ENCODE data around the gene GOLGB1. TPM values are rescaled to one million over a fixed set of nuclear protein-coding genes. Genes with fewer than 3 reads are reported as not detected.

The GOLGB1 gene
- total and polyA plus RNA-seq, 2 experiments from 2014 or later, result 40.2 to 70.2 TPM

GRCh38 chr3:121626495-121626894 lies 123.0 kb downstream of the GOLGB1 start:
- TF ChIP-seq EZH2 (IDR thresholded peaks at IDR 0.05; ENCODE audit: borderline replicate concordance) (no peak), CTCF (IDR thresholded peaks at IDR 0.05; ENCODE audit: poor library complexity) (no peak), EZH2phosphoT487 (IDR thresholded peaks at IDR 0.05; ENCODE audit: low read depth, severe bottlenecking, unreplicated experiment) (no peak)
- Histone ChIP-seq H2AFZ (no peak overlapping the region), H4K20me1 (ENCODE audit: insufficient read depth, poor library complexity, severe bottlenecking) (no peaks in the 10 kb centered on the region), H3K9me3 (ENCODE audit: low read depth) (no peaks in the 10 kb centered on the region), H3K27me3 (no peaks in the 10 kb centered on the region), H3K4me3 (no peak overlapping the region), H3K36me3 (replicated peaks; ENCODE audit: insufficient read depth, low read depth) (no peaks in the 10 kb centered on the region), H3K4me1 (ENCODE audit: insufficient read depth) (no peaks in the 10 kb centered on the region), H3K4me2 (no peak overlapping the region), H3K27ac (no peak overlapping the region), H3K79me2 (no peaks in the 10 kb centered on the region), H3K9me2 (replicated peaks; ENCODE audit: insufficient read depth) (no peaks in the 10 kb centered on the region)
- DNase-seq (ENCODE audit: low spot score), result no peak
- WGBS (ENCODE audit: low lambda C conversion rate, missing lambda C conversion rate), result 91% methylated on average over 4 of the region's 4 CpGs

- DNase-seq (ENCODE audit: low spot score), result no peak
- Histone ChIP-seq H3K4me1 (ENCODE audit: insufficient read depth) (no peaks in the 10 kb centered on the region), H3K4me3 (no peak overlapping the region), H3K9me2 (replicated peaks; ENCODE audit: insufficient read depth) (no peaks in the 10 kb centered on the region), H3K36me3 (replicated peaks; ENCODE audit: insufficient read depth, low read depth) (no peaks in the 10 kb centered on the region), H3K9me3 (ENCODE audit: low read depth) (no peaks in the 10 kb centered on the region), H2AFZ (no peak overlapping the region), H3K27ac (no peak overlapping the region), H3K27me3 (no peaks in the 10 kb centered on the region), H3K4me2 (no peak overlapping the region), H3K79me2 (no peaks in the 10 kb centered on the region), H4K20me1 (ENCODE audit: insufficient read depth, poor library complexity, severe bottlenecking) (no peaks in the 10 kb centered on the region)
- 81% methylated on average over 14 of the region's 14 CpGs for WGBS (ENCODE audit: low lambda C conversion rate, missing lambda C conversion rate)
- TF ChIP-seq CTCF (IDR thresholded peaks at IDR 0.05; ENCODE audit: poor library complexity) (no peak), EZH2phosphoT487 (IDR thresholded peaks at IDR 0.05; ENCODE audit: low read depth, severe bottlenecking, unreplicated experiment) (no peak), EZH2 (IDR thresholded peaks at IDR 0.05; ENCODE audit: borderline replicate concordance) (no peak)
Observed at GRCh38 chr3:121624147-121624899, 125.2 kb downstream of the GOLGB1 start.

GRCh38 chr3:121621491-121621890 lies 128.1 kb downstream of the GOLGB1 start:
- Histone ChIP-seq H3K4me3 (no peak overlapping the region), H3K9me2 (replicated peaks; ENCODE audit: insufficient read depth) (no peaks in the 10 kb centered on the region), H3K27me3 (no peaks in the 10 kb centered on the region), H3K4me1 (ENCODE audit: insufficient read depth) (no peaks in the 10 kb centered on the region), H3K9me3 (ENCODE audit: low read depth) (no peaks in the 10 kb centered on the region), H4K20me1 (ENCODE audit: insufficient read depth, poor library complexity, severe bottlenecking) (no peaks in the 10 kb centered on the region), H2AFZ (no peak overlapping the region), H3K36me3 (replicated peaks; ENCODE audit: insufficient read depth, low read depth) (no peaks in the 10 kb centered on the region), H3K79me2 (no peaks in the 10 kb centered on the region), H3K4me2 (no peak overlapping the region), H3K27ac (no peak overlapping the region)
- 98% methylated on average over 6 of the region's 6 CpGs for WGBS (ENCODE audit: low lambda C conversion rate, missing lambda C conversion rate)
- DNase-seq (ENCODE audit: low spot score), result no peak
- no peak for TF ChIP-seq EZH2phosphoT487 (IDR thresholded peaks at IDR 0.05; ENCODE audit: low read depth, severe bottlenecking, unreplicated experiment)

GRCh38 chr3:121619691-121620090 lies 129.8 kb downstream of the GOLGB1 start:
- Histone ChIP-seq H3K4me1 (ENCODE audit: insufficient read depth) (no peaks in the 10 kb centered on the region), H3K79me2 (no peaks in the 10 kb centered on the region), H3K27me3 (no peaks in the 10 kb centered on the region), H3K4me3 (no peak overlapping the region), H3K9me2 (replicated peaks; ENCODE audit: insufficient read depth) (no peaks in the 10 kb centered on the region), H3K27ac (no peak overlapping the region), H4K20me1 (ENCODE audit: insufficient read depth, poor library complexity, severe bottlenecking) (no peaks in the 10 kb centered on the region), H2AFZ (no peak overlapping the region), H3K4me2 (no peak overlapping the region), H3K36me3 (replicated peaks; ENCODE audit: insufficient read depth, low read depth) (no peaks in the 10 kb centered on the region), H3K9me3 (ENCODE audit: low read depth) (no peaks in the 10 kb centered on the region)
- WGBS (ENCODE audit: low lambda C conversion rate, missing lambda C conversion rate), result 77% methylated on average over 2 of the region's 2 CpGs
- DNase-seq (ENCODE audit: low spot score), result no peak
- TF ChIP-seq EZH2 (IDR thresholded peaks at IDR 0.05; ENCODE audit: borderline replicate concordance) (no peak), CTCF (IDR thresholded peaks at IDR 0.05; ENCODE audit: poor library complexity) (no peak), EZH2phosphoT487 (IDR thresholded peaks at IDR 0.05; ENCODE audit: low read depth, severe bottlenecking, unreplicated experiment) (no peak)
